HG03175 (cell line): ENCODE measurements around the gene SLC25A39.
A peak's percentile ranks its signal among the peaks of the same experiment; 100 is the strongest.
"Not testable (repeated sequence)": the region's sequence is repeated elsewhere in the genome, so short reads cannot be mapped to it uniquely, and the experiment has no call there.

Experiments
- ATAC-seq: cut with Tn5 transposase; IDR thresholded peaks from one replicate; pipeline ENCODE4 v1.9.1; 2021; ENCODE audit warnings: mild to moderate bottlenecking, moderate library complexity; ENCODE audit not compliant: unreplicated experiment

SLC25A39 gene

GRCh38 chr17:44324571-44325275 lies at the start of gene SLC25A39:
Gene SLC25A39 (minus strand): TSS chr17:44324823. CDS start chr17:44323562, 1,261 bp downstream.
- ATAC-seq, result peak; percentile 69

GRCh38 chr17:44372036-44372435 lies 47.4 kb upstream of the SLC25A39 start:
- no peak for ATAC-seq

- not testable (repeated sequence) for ATAC-seq
These were observed 44.9 kb upstream of the SLC25A39 start for GRCh38 chr17:44369414-44370023.

GRCh38 chr17:44368391-44369243 lies 44.0 kb upstream of the SLC25A39 start:
- ATAC-seq, result not testable (repeated sequence)

GRCh38 chr17:44367231-44367979 lies 42.8 kb upstream of the SLC25A39 start:
- ATAC-seq, result no peak

GRCh38 chr17:44365051-44365450 lies 40.4 kb upstream of the SLC25A39 start:
- ATAC-seq, result not testable (repeated sequence)

- ATAC-seq, result no peak
These were observed 39.1 kb upstream of the SLC25A39 start, which contains the start of gene FAM171A2 for GRCh38 chr17:44363613-44364159. Gene FAM171A2 (minus strand): TSS chr17:44363853. CDS start chr17:44363714, 139 bp downstream.

GRCh38 chr17:44362949-44363612 lies 38.5 kb upstream of the SLC25A39 start:
- ATAC-seq, result no peak

- no peak for ATAC-seq
These were observed 37.9 kb upstream of the SLC25A39 start for GRCh38 chr17:44362459-44362948.

- no peak for ATAC-seq
These were observed 37.0 kb upstream of the SLC25A39 start for GRCh38 chr17:44361292-44362260.

GRCh38 chr17:44360826-44361225 lies 36.2 kb upstream of the SLC25A39 start:
- no peak for ATAC-seq

GRCh38 chr17:44360144-44360533 lies 35.5 kb upstream of the SLC25A39 start:
- ATAC-seq, result no peak

- ATAC-seq, result no peak
These were observed 35.0 kb upstream of the SLC25A39 start for GRCh38 chr17:44359458-44360143.

GRCh38 chr17:44359006-44359405 lies 34.4 kb upstream of the SLC25A39 start:
- ATAC-seq, result no peak

- ATAC-seq, result no peak
These were observed 33.4 kb upstream of the SLC25A39 start for GRCh38 chr17:44358066-44358465.

GRCh38 chr17:44356241-44356640 lies 31.6 kb upstream of the SLC25A39 start:
- ATAC-seq, result no peak

GRCh38 chr17:44355642-44356099 lies 31.0 kb upstream of the SLC25A39 start:
- ATAC-seq, result no peak
